ENCODE data around the gene KLRC3.
"Not testable (repeated sequence)": the region's sequence is repeated elsewhere in the genome, so short reads cannot be mapped to it uniquely, and the experiment has no call there.

KLRC3 gene

GRCh38 chr12:10420334-10420733, at the start of gene KLRC3:
KLRC3 (minus strand) TSS chr12:10420595; CDS start chr12:10420550, 45 bp downstream.
- DNase-seq (ENCODE audit: low read depth): not testable (repeated sequence)

GRCh38 chr12:10469701-10470100, 49.3 kb upstream of the KLRC3 start:
- no peak for DNase-seq (ENCODE audit: low read depth)

GRCh38 chr12:10466311-10466710, 45.9 kb upstream of the KLRC3 start:
- DNase-seq (ENCODE audit: low read depth): no peak

- no peak for DNase-seq (ENCODE audit: low read depth)
These were observed 37.4 kb upstream of the KLRC3 start for GRCh38 chr12:10457760-10458159.

- no peak for DNase-seq (ENCODE audit: low read depth)
These were observed 36.5 kb upstream of the KLRC3 start for GRCh38 chr12:10456856-10457255.

DNA sequence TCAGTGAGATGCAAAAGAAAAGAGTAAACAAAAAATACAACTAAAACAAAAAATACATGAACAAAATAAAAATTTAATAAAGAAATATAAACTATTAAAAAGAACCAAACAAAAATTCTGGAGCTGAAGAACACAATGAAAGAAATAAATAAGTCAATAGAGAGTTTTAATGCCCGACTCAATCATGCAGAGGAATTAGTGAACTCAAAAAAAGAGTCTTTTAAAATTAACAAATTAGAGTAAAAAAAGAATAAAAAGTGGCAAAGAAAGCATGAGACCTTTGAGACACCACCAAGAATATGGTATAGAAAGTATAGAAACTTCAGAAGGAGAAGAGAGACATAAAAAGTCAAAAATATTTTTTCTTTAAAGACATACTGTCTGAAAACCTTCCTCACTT, 35.4 kb upstream of the KLRC3 start:
- DNase-seq (ENCODE audit: low read depth): no peak

DNA sequence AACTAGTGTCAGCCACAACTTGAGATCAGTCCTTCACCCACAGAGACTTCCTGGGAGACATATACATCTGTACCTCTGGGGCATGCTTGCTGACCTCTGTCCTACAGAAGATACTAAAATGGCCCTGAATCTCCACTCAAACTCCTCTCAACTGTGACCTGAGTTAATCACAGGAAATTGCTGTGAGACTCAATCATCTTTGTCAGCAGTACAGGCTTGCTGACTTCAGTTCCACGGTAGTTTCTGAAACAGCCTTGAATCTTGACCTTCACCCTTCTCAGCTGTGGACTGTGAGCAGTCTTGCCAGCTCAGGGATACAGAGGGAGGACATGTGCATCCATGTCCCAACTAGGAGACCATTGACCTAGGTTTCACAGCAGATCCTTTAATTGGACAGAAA, 34.1 kb upstream of the KLRC3 start:
- no peak for DNase-seq (ENCODE audit: low read depth)

GRCh38 chr12:10453156-10453555, 32.8 kb upstream of the KLRC3 start, which contains the start of gene KLRC1:
KLRC1 (minus strand) TSS chr12:10453377; CDS start chr12:10451156, 2,221 bp downstream.
- DNase-seq (ENCODE audit: low read depth): no peak

GRCh38 chr12:10448236-10448635, 27.8 kb upstream of the KLRC3 start:
- DNase-seq (ENCODE audit: low read depth): no peak

DNA sequence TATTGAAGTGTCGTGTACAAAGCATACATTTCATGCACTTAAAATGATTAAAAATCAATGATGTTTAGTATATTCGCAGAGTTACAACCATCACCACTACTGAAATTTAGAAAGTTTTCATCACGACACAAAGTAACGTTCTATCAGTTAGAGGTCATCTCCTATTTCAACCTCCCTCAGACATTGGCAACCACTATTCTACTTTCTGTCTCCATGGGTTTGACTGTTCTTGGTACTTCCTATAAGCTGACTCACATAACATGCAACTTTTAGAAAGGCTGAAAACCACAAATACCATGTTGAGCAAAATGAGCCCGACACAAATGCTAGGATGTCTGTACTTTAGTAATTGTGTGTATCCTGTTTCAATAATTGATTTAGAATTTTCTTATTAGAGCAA, 25.7 kb upstream of the KLRC3 start:
- DNase-seq (ENCODE audit: low read depth): not testable (repeated sequence)

GRCh38 chr12:10441144-10441543, 20.7 kb upstream of the KLRC3 start:
- not testable (repeated sequence) for DNase-seq (ENCODE audit: low read depth)

GRCh38 chr12:10439608-10440274, 19.3 kb upstream of the KLRC3 start:
- not testable (repeated sequence) for DNase-seq (ENCODE audit: low read depth)

DNA sequence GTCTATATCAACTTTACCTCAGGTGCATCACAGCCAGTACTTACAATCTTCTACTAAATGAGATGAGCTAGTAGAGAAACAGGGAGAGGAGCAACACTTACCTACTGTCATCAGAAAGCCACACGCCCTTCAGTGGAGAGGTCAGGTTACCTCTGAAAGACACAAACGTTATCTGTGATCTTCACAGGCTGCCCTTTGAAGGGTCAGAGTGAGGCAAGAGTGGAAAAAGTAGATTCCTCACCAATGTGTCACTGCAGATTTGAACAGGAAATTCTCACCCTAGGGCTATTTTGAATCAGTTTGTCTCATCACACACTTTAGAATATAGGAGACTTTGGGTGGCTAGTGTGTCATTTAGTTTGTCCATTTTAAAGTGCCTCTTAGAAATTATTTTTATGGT, 17.2 kb upstream of the KLRC3 start:
- DNase-seq (ENCODE audit: low read depth): not testable (repeated sequence)

GRCh38 chr12:10435816-10436215, 15.4 kb upstream of the KLRC3 start, which contains the start of gene KLRC2:
KLRC2 (minus strand) TSS chr12:10436010; CDS start chr12:10435986, 24 bp downstream.
- not testable (repeated sequence) for DNase-seq (ENCODE audit: low read depth)

GRCh38 chr12:10430623-10431022, 10.2 kb upstream of the KLRC3 start:
- DNase-seq (ENCODE audit: low read depth): not testable (repeated sequence)

GRCh38 chr12:10425938-10426337, 5.5 kb upstream of the KLRC3 start:
- DNase-seq (ENCODE audit: low read depth): not testable (repeated sequence)

- DNase-seq (ENCODE audit: low read depth): not testable (repeated sequence)
These were observed 4.0 kb upstream of the KLRC3 start for GRCh38 chr12:10424260-10424899.

GRCh38 chr12:10422159-10422558, 1.8 kb upstream of the KLRC3 start:
- DNase-seq (ENCODE audit: low read depth): not testable (repeated sequence)

GRCh38 chr12:10409392-10409791, 11.0 kb downstream of the KLRC3 start, which contains the start of gene KLRC4:
KLRC4 (minus strand) TSS chr12:10409757; CDS start chr12:10409575, 182 bp downstream.
- DNase-seq (ENCODE audit: low read depth): no peak

DNA sequence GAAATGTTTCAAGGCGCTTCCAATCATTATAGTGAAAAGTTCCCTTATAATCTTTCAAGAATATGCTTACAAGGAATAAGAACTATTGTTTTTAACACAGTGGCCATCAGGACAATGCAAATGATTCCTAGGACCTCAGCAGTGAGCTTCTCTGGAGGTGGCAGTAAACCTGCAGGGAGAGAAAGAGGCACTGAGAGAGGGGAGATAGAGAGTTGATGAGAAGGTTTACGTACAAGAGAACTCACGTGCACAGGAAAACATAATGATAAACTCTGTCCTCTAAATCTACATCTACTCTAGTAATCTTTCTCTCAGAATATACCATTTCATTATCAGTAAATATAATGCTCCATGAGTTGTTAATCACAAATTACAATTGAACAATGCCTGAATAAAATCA, 11.6 kb downstream of the KLRC3 start:
- DNase-seq (ENCODE audit: low read depth): no peak

DNA sequence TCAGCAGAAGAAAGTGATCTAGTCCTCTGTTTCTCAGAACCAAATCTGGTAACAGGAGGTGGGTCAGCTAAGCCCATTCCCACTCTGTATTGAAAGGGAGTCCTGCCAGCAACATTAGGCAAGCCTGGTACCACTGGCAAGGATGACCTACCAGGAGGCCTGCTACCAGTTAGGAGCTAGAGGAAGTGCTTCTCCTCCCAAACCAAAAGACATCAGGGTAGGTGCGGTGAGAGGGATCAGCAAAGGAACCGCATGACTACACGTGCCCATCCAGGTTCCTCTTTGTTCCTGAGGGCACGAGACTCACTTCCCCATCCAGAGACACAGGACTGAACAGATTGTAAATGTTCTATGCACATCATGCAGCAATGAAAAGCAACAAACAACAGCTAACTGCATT, 13.7 kb downstream of the KLRC3 start:
- DNase-seq (ENCODE audit: low read depth): no peak

GRCh38 chr12:10405294-10405693, 15.1 kb downstream of the KLRC3 start:
- no peak for DNase-seq (ENCODE audit: low read depth)

GRCh38 chr12:10404798-10405197, 15.6 kb downstream of the KLRC3 start:
- no peak for DNase-seq (ENCODE audit: low read depth)

Data from T-helper 22 cell (primary cell).